ENCODE results near the gene AMBRA1.

GRCh38 chr11:46535688-46536087 lies 58.1 kb downstream of the AMBRA1 start:
- TF ChIP-seq CTCF (IDR thresholded peaks at IDR 0.05) (no peak), POLR2A (IDR thresholded peaks at IDR 0.05) (no peak)
